ENCODE data around the gene SUSD6. TPM values are rescaled to one million over a fixed set of nuclear protein-coding genes. Genes with fewer than 3 reads are reported as not detected.
A peak's percentile ranks its signal among the peaks of the same experiment; 100 is the strongest.

Gene SUSD6
- total RNA-seq, 1 donor from 2014 or later, result 22.3 TPM

- H3K9me3 Mint-ChIP-seq (ENCODE audit: low read depth), result no peaks in the 10 kb centered on the region
- peak overlapping the region; percentile 67 for H3K27ac Mint-ChIP-seq
- H3K36me3 Mint-ChIP-seq (ENCODE audit: insufficient read depth), result peaks cover 3% of the 10 kb centered on the region
- TF ChIP-seq CTCF (IDR thresholded peaks at IDR 0.05; ENCODE audit: unreplicated experiment), result no peak
- H3K4me3 Mint-ChIP-seq (ENCODE audit: low read depth), result no peak overlapping the region
- H3K27me3 Mint-ChIP-seq, result no peaks in the 10 kb centered on the region
- H3K4me1 Mint-ChIP-seq (ENCODE audit: low read depth), result peaks cover 34% of the 10 kb centered on the region
- DNase-seq (ENCODE audit: low spot score, unreplicated experiment), result no peak
Observed at GRCh38 chr14:69674546-69675244, 63.3 kb downstream of the SUSD6 start.

GRCh38 chr14:69675245-69675583 is 63.8 kb downstream of the SUSD6 start:
- Mint-ChIP-seq H3K36me3 (ENCODE audit: insufficient read depth) (peaks cover 3% of the 10 kb centered on the region), H3K27ac (no peak overlapping the region), H3K27me3 (no peaks in the 10 kb centered on the region), H3K4me1 (ENCODE audit: low read depth) (peaks cover 31% of the 10 kb centered on the region), H3K4me3 (ENCODE audit: low read depth) (no peak overlapping the region), H3K9me3 (ENCODE audit: low read depth) (no peaks in the 10 kb centered on the region)
- DNase-seq (ENCODE audit: low spot score, unreplicated experiment), result no peak
- TF ChIP-seq CTCF (IDR thresholded peaks at IDR 0.05; ENCODE audit: unreplicated experiment), result no peak

GRCh38 chr14:69675877-69676416 is 64.6 kb downstream of the SUSD6 start:
- peaks cover 29% of the 10 kb centered on the region for H3K4me1 Mint-ChIP-seq (ENCODE audit: low read depth)
- no peaks in the 10 kb centered on the region for H3K27me3 Mint-ChIP-seq
- H3K36me3 Mint-ChIP-seq (ENCODE audit: insufficient read depth), result peaks cover 3% of the 10 kb centered on the region
- H3K9me3 Mint-ChIP-seq (ENCODE audit: low read depth), result no peaks in the 10 kb centered on the region
- no peak overlapping the region for H3K27ac Mint-ChIP-seq
- no peak overlapping the region for H3K4me3 Mint-ChIP-seq (ENCODE audit: low read depth)
- DNase-seq (ENCODE audit: low spot score, unreplicated experiment), result no peak
- TF ChIP-seq CTCF (IDR thresholded peaks at IDR 0.05; ENCODE audit: unreplicated experiment), result no peak

GRCh38 chr14:69676723-69677122 is 65.3 kb downstream of the SUSD6 start:
- peaks cover 6% of the 10 kb centered on the region for H3K36me3 Mint-ChIP-seq (ENCODE audit: insufficient read depth)
- no peak for TF ChIP-seq CTCF (IDR thresholded peaks at IDR 0.05; ENCODE audit: unreplicated experiment)
- no peak overlapping the region for H3K4me3 Mint-ChIP-seq (ENCODE audit: low read depth)
- no peak overlapping the region for H3K27ac Mint-ChIP-seq
- peaks cover 22% of the 10 kb centered on the region for H3K4me1 Mint-ChIP-seq (ENCODE audit: low read depth)
- DNase-seq (ENCODE audit: low spot score, unreplicated experiment), result no peak
- H3K9me3 Mint-ChIP-seq (ENCODE audit: low read depth), result no peaks in the 10 kb centered on the region
- H3K27me3 Mint-ChIP-seq, result no peaks in the 10 kb centered on the region

GRCh38 chr14:69680297-69680696 is 68.9 kb downstream of the SUSD6 start:
- DNase-seq (ENCODE audit: low spot score, unreplicated experiment), result no peak
- Mint-ChIP-seq H3K9me3 (ENCODE audit: low read depth) (no peaks in the 10 kb centered on the region), H3K4me3 (ENCODE audit: low read depth) (no peak overlapping the region), H3K36me3 (ENCODE audit: insufficient read depth) (peaks cover 7% of the 10 kb centered on the region), H3K27ac (no peak overlapping the region), H3K4me1 (ENCODE audit: low read depth) (peaks cover 2% of the 10 kb centered on the region), H3K27me3 (no peaks in the 10 kb centered on the region)
- TF ChIP-seq CTCF (IDR thresholded peaks at IDR 0.05; ENCODE audit: unreplicated experiment), result no peak

Measured in progenitor cell of endocrine pancreas (in vitro differentiated cells).